ENCODE results near the gene MT2A. TPM values are rescaled to one million over a fixed set of nuclear protein-coding genes. Genes with fewer than 3 reads are reported as not detected.

Gene MT2A
- total and polyA plus RNA-seq, 10 of the 15 experiments (the other 5 are each of a cell fraction or from before 2014, with no cell fraction given) = 7.3 to 271 (median 53.5) TPM

GRCh38 chr16:56604966-56605365 is 3.4 kb upstream of the MT2A start:
- ChIA-PET POLR2A (no interaction called here), CTCF (interaction anchor here (1.1 to 10.0 kb wide), 4 partner anchors 25 to 97 kb away, joined by 4 to 77 read pairs (median 12); no protein-coding TSS in a partner anchor), RAD21 (ENCODE audit: unreplicated experiment) (interaction anchor here (1.0 to 4.9 kb wide), 3 partner anchors 29 to 97 kb away, joined by 3 to 44 read pairs (median 3); no protein-coding TSS in a partner anchor), SMC1A (ENCODE audit: uncharacterized antibody, unreplicated experiment) (interaction anchor here (0.8 to 2.8 kb wide), 3 partner anchors 19 to 96 kb away, joined by 3 to 22 read pairs (median 3); no protein-coding TSS in a partner anchor)
- Histone ChIP-seq H3K27ac (ENCODE audit: control insufficient read depth, insufficient read depth) (no peak overlapping the region), H3K27me3 (replicated peaks in 1 of 2; ENCODE audit: control insufficient read depth in 2 of 2, insufficient read depth in 2 of 2, low read length in 1 of 2) (no peaks in the 10 kb centered on the region; a peak in 2 of 4 replicates), H3K9me3 (replicated peaks; ENCODE audit: control insufficient read depth, insufficient read depth, low read length) (no peaks in the 10 kb centered on the region), H2AFZ (ENCODE audit: control insufficient read depth, low read depth, low read length) (no peak overlapping the region), H4K20me1 (ENCODE audit: control insufficient read depth, insufficient read depth) (no peaks in the 10 kb centered on the region), H3K79me2 (ENCODE audit: control insufficient read depth, insufficient read depth, low read length) (no peaks in the 10 kb centered on the region), H3K4me3 (no peak overlapping the region), H3K36me3 (ENCODE audit: control insufficient read depth in 2 of 2, insufficient read depth in 2 of 2, low read length in 1 of 2) (no peaks in the 10 kb centered on the region), H3K4me2 (ENCODE audit: control insufficient read depth, insufficient read depth) (no peak overlapping the region), H3K4me1 (ENCODE audit: control insufficient read depth, insufficient read depth, low read length) (peaks cover 10% of the 10 kb centered on the region), H3K9ac (ENCODE audit: control insufficient read depth, insufficient read depth, low read length) (no peak overlapping the region)
- WGBS (ENCODE audit: insufficient coverage, insufficient replicate concordance, low lambda C conversion rate, missing lambda C conversion rate) = 56% methylated on average over 4 of the region's 4 CpGs
- intact Hi-C loops (cut with micrococcal nuclease; ENCODE audit: unreplicated experiment) (no loop called here), in situ Hi-C loops (cut with MboI) (no loop called here)
- BruUV-seq (replicated peaks) = no TSS peak
- ATAC-seq (no peak), DNase-seq (ENCODE audit: low read depth, low spot score) (no peak), FAIRE-seq (no peak)
- TF ChIP-seq SMARCA5 (IDR thresholded peaks at IDR 0.05) (no peak), IKZF1 (conservative IDR thresholded peaks at IDR 0.05) (no peak), CBFB (IDR thresholded peaks at IDR 0.05; ENCODE audit: low read depth) (no peak), SREBF2 (IDR thresholded peaks at IDR 0.05; ENCODE audit: low read length) (no peak), MYC (IDR thresholded peaks at IDR 0.05; ENCODE audit: insufficient read depth, insufficient read length, insufficient replicate concordance, low read length, severe bottlenecking) (no peak), SIX5 (IDR thresholded peaks at IDR 0.05; ENCODE audit: low read depth, low read length, severe bottlenecking) (no peak), EP300 (IDR thresholded peaks at IDR 0.05; ENCODE audit: borderline replicate concordance in 1 of 2, control insufficient read depth in 1 of 2, low read depth in 2 of 2, low read length in 2 of 2) (no peak), MXI1 (IDR thresholded peaks at IDR 0.05; ENCODE audit: low read depth, low read length) (no peak), SRF (IDR thresholded peaks at IDR 0.05; ENCODE audit: low read depth in 2 of 2, low read length in 2 of 2) (no peak), HCFC1 (IDR thresholded peaks at IDR 0.05; ENCODE audit: low read length) (no peak), DPF2 (IDR thresholded peaks at IDR 0.05) (no peak)
- TF ChIP-seq, protein P1, sequence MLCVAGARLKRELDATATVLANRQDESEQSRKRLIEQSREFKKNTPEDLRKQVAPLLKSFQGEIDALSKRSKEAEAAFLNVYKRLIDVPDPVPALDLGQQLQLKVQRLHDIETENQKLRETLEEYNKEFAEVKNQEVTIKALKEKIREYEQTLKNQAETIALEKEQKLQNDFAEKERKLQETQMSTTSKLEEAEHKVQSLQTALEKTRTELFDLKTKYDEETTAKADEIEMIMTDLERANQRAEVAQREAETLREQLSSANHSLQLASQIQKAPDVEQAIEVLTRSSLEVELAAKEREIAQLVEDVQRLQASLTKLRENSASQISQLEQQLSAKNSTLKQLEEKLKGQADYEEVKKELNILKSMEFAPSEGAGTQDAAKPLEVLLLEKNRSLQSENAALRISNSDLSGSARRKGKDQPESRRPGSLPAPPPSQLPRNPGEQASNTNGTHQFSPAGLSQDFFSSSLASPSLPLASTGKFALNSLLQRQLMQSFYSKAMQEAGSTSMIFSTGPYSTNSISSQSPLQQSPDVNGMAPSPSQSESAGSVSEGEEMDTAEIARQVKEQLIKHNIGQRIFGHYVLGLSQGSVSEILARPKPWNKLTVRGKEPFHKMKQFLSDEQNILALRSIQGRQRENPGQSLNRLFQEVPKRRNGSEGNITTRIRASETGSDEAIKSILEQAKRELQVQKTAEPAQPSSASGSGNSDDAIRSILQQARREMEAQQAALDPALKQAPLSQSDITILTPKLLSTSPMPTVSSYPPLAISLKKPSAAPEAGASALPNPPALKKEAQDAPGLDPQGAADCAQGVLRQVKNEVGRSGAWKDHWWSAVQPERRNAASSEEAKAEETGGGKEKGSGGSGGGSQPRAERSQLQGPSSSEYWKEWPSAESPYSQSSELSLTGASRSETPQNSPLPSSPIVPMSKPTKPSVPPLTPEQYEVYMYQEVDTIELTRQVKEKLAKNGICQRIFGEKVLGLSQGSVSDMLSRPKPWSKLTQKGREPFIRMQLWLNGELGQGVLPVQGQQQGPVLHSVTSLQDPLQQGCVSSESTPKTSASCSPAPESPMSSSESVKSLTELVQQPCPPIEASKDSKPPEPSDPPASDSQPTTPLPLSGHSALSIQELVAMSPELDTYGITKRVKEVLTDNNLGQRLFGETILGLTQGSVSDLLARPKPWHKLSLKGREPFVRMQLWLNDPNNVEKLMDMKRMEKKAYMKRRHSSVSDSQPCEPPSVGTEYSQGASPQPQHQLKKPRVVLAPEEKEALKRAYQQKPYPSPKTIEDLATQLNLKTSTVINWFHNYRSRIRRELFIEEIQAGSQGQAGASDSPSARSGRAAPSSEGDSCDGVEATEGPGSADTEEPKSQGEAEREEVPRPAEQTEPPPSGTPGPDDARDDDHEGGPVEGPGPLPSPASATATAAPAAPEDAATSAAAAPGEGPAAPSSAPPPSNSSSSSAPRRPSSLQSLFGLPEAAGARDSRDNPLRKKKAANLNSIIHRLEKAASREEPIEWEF (IDR thresholded peaks at IDR 0.05; ENCODE audit: insufficient replicate concordance, low read depth, low read length) = no peak
- TF ChIP-seq, protein P2, sequence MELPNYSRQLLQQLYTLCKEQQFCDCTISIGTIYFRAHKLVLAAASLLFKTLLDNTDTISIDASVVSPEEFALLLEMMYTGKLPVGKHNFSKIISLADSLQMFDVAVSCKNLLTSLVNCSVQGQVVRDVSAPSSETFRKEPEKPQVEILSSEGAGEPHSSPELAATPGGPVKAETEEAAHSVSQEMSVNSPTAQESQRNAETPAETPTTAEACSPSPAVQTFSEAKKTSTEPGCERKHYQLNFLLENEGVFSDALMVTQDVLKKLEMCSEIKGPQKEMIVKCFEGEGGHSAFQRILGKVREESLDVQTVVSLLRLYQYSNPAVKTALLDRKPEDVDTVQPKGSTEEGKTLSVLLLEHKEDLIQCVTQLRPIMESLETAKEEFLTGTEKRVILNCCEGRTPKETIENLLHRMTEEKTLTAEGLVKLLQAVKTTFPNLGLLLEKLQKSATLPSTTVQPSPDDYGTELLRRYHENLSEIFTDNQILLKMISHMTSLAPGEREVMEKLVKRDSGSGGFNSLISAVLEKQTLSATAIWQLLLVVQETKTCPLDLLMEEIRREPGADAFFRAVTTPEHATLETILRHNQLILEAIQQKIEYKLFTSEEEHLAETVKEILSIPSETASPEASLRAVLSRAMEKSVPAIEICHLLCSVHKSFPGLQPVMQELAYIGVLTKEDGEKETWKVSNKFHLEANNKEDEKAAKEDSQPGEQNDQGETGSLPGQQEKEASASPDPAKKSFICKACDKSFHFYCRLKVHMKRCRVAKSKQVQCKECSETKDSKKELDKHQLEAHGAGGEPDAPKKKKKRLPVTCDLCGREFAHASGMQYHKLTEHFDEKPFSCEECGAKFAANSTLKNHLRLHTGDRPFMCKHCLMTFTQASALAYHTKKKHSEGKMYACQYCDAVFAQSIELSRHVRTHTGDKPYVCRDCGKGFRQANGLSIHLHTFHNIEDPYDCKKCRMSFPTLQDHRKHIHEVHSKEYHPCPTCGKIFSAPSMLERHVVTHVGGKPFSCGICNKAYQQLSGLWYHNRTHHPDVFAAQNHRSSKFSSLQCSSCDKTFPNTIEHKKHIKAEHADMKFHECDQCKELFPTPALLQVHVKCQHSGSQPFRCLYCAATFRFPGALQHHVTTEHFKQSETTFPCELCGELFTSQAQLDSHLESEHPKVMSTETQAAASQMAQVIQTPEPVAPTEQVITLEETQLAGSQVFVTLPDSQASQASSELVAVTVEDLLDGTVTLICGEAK (IDR thresholded peaks at IDR 0.05; ENCODE audit: borderline replicate concordance) = no peak
- TF ChIP-seq, protein P3, sequence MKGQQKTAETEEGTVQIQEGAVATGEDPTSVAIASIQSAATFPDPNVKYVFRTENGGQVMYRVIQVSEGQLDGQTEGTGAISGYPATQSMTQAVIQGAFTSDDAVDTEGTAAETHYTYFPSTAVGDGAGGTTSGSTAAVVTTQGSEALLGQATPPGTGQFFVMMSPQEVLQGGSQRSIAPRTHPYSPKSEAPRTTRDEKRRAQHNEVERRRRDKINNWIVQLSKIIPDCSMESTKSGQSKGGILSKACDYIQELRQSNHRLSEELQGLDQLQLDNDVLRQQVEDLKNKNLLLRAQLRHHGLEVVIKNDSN (IDR thresholded peaks at IDR 0.05; ENCODE audit: borderline replicate concordance, extremely low read length, insufficient read depth, low read depth, low read length) = no peak

All from GM12878 (cell line).